HG03139 (cell line): ENCODE measurements around the gene FRMPD2.
"Not testable (repeated sequence)": the region's sequence is repeated elsewhere in the genome, so short reads cannot be mapped to it uniquely, and the experiment has no call there.

Source experiments
- ATAC-seq: cut with Tn5 transposase; IDR thresholded peaks from one replicate; pipeline ENCODE4 v1.9.1; 2021; ENCODE audit not compliant: unreplicated experiment

The FRMPD2 gene

DNA sequence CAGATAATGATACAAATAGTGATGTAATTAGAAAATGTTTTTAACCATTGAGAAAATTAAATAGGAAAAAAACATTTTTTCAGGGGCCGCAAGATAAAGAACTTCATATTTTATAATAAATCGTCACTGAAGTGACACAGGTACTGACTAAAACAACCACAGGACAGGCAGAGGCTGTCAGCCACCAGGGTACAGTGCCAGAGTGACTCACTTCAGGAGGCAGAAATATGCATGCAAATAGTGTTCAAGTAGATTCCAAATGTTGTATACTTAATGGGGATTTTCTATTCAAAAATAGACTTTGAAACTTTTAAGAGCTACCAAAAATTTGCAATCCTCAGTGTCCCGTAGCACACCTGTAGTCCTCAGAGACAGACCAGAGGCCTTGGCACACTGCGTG lies 68.6 kb downstream of the FRMPD2 start:
- no peak for ATAC-seq

DNA sequence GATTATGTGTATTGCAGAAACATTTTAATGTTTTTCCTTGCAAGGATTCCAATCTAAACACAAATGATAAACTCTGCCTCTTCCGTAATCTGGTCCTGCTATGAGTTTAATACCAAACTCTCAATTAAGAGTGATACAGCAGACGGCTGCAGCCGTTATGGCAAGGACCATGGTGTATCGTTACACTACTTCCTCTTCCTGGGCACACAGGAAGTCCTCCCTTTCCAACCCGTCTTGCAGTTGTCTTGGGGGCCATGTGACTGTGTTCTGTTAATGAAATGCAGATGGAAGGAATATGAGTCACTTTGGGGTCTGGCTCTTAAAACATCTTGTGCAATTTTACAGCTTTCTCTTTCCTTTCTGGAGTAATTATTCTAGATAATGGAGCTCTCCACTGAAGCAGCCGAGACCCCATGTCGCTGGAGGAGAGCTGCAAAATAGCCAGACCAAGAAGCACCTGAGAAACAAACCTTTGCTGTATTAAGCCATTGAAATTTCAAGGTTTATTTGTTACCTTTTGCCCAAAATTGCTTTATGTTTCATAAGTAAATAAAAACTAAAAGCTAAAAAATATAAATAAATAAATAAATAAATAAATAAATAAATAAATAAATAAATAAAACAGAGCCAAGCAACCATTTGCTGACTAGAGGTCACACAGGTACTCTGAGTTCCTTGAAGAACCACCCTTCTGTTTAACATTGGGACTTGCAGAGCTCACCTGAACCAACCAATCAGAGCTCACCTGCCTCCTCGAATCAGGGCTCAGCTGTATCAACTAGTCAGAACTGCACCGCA lies 74.7 kb downstream of the FRMPD2 start:
- ATAC-seq = no peak

DNA sequence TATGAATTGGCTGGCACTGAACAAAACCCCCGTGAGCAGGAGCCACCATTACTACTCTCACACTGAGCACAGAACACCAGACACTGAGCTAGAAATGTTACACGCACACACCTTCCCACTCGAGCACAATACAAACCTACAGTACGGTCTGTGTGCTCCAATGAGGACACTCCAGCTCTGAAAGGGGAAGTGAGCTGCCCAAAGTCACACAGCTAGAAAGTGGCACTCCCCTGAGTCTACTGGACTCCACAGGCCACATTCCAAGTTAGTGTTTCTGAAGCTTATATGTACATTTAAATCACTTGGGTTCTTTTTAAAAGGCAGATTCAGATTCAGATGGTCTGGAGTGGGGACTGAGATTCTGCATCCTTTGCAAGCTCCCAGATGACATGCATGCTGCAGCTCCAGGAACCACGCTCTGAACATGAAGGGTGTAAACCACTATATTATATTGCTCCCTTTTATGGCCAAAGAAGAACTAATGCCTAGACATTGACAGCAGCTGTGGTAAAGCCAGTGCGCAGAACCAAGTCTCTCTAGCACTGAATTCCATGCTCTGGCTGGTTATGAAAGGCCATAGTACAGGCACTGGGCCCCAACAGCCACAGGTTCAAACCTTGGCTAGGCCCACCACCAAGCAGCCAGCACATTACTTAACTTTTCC lies 77.1 kb downstream of the FRMPD2 start:
- ATAC-seq = no peak

DNA sequence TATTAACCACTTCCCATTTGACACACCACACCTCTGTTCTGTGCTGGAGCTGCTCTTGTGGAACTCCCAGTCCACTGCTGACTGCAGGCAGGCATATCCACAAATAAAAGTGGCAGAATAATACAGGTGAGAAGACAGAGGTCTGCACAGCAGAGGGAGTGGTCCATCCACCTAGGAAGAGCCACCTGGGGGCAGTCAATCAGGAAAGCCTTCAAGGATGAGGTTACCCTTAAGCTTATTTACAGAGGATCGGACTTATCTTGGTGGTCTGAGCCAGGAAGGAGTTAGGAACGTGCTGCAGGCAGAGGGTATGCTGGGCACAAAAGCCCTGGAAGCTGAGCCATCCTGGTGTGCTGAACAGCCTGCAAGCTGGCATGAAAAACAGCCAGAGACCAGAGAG lies 78.7 kb downstream of the FRMPD2 start:
- no peak for ATAC-seq

DNA sequence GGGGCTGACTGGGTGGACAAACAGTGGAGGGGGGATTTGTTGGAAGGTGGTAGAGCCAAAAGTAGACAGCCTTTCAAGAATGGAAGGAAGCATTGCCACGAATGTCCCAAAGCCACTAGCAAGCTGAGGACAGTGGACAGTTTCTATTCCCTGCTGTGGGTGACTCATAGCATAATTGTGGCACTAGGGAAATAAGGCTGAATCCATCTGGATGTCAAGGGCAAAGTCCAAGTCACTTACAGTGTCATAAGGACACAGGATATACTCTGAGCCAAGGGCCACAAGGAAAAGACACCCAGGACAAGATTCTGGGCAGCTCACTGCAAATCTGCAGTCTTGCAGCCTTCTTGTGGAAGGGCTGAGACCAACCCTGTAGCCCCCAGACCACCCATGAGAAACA lies 79.7 kb downstream of the FRMPD2 start:
- no peak for ATAC-seq

DNA sequence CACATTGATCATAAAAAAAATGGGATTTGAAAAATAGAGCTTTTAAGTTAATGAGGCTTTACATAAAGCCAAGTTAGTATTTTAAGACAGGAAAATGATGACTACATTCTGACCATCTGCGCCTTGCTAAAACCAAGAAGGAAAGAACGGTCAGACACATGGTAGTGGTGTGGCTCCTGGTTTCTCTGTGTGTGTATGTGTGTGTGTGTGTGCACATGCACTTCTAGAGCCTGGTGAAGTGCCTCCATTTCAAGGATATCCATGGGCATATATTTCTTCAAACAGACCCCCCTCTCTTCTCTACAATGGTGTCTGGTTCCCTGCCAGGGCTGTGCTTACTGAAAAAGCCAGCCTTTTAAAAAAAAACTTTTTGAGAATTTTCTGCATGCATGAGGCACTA lies 80.9 kb downstream of the FRMPD2 start:
- no peak for ATAC-seq

DNA sequence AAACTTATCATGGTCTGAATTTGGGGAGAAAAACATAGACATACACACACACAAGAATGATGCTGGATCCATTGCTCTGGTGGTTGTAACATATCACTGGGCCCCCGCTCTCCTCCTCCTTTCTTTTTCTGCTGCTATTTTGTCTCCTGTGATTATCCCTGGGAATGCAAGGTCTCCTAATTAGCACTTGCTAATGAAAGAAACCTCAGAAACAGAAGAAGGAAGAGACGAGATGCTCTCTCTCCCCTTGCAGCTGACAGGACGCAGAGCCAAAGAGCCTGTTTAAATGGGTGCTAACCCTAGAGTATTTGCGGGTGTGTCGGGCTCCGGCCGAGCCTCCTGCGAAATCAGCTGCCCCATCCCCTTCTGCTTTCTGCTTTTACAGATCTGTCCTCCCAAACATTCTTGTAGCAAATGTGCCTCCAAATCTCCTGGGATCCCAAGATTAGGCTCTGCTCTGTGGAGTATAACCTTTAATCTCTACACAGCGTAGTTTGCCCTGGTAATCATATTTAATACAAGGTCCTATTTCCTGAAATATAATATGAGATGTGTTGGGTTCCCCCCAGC lies 81.5 kb downstream of the FRMPD2 start:
- no peak for ATAC-seq

DNA sequence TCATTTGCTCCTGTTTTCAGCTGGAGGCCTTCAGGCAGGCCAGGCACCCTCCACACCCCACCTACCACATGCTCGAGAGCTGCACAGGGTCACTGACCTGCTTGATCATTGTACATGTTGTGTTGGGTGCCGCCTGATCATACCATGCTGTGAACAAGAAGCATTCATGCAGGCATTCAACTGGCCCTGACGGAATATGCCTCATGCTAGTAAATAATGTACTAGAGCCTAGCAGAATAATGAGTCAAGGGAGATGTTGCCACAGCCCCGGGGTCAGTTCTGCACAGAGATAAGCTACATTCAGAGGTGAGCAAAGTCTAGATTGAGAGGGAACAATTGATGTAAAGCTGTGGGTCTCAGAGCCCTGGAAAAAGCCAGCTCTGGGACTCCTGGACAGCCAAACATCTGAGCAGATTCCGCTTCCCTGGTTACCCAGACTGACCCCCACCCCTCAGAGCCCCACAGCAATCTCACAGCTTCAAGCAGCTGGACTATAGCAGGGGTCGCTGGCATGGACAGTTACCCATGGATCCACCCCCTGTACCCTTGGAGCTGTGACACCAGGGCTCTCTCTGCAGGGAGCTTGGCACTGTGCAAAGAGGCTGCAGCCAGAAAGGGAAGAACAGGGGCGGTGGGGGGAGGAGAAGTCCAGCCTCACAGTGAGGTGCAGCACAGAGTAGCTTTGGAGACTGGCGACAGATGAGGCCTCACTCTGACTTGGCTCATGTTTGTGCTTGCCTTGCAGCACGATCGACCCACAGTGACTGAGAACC lies 86.6 kb downstream of the FRMPD2 start:
- ATAC-seq = no peak

DNA sequence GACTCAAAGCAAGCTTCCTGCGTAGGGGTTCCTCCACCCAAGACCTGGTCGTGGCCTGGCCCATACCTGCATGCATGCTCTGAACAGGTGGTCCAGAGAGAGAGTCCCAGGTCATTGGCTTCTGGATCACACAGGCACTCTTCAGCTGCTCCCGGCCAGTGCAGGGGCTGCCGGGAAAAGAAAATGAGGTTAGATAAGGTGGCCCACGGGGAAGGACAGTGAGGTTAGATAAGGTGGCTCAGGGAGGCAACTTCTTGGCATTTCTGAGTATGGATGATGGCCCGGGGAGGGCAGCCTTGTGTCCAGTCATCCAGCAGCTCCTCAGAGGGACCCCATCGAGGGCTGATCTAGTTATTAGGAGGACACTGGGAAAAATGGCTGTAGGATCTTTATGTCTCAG lies 87.4 kb downstream of the FRMPD2 start:
- ATAC-seq = no peak

DNA sequence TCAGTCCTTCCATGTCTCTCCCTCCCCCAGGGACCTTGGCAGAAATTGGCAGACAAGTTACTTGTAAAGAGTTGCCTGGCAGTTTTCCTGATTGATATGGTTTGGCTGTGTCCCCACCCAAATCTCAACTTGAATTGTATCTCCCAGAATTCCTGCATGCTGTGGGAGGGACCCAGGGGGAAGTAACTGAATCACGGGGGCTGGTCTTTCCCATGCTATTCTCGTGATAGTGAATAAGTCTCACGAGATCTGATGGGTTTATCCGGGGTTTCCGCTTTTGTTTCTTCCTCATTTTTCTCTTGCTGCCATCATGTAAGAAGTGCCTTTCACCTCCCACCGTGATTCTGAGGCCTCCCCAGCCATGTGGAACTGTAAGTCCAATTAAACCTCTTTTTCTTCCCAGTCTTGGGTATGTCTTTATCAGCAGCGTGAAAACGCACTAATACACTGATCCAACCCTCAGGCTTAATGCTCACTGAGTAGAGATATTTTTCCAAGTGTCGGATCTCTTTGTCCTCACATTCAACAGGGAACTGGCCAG lies 88.2 kb downstream of the FRMPD2 start:
- not testable (repeated sequence) for ATAC-seq

DNA sequence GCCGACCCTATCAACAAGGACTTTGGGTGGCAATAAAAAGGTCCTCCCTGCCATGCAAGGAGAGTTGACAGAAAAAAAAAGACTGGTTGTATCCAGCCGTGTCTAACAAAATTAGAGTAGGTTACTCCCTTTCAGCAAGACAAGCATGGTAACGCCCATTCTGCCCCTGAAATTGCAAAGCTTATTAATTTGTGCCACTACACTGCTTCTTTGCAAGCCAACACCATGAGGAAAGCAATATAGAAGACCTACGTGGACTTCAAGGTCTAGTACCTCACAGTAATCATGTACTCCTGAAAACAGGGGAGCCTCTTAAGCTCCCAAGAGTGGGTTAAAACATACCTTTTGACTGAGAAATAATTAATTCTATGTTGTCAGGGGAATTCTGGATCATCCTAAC lies 90.3 kb downstream of the FRMPD2 start:
- no peak for ATAC-seq

DNA sequence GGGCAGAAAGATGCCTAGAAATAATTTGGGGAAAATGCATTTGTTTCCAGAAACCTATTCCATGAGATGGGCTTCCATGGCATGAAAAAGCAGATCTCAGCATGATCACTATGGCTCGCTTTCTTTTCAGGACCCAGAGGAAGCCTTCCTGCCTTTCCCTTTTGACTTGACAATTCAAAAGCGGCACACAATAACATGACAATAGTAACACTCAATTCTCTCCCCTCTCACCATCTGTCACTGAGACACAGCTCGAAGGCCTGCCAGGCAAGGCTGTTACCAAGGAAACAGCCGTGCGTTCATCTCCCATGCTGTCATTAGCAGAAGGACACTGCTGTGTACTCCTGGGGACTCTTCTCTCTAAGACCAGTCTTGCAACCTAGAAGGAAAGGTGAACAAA lies 101.8 kb downstream of the FRMPD2 start:
- not testable (repeated sequence) for ATAC-seq

DNA sequence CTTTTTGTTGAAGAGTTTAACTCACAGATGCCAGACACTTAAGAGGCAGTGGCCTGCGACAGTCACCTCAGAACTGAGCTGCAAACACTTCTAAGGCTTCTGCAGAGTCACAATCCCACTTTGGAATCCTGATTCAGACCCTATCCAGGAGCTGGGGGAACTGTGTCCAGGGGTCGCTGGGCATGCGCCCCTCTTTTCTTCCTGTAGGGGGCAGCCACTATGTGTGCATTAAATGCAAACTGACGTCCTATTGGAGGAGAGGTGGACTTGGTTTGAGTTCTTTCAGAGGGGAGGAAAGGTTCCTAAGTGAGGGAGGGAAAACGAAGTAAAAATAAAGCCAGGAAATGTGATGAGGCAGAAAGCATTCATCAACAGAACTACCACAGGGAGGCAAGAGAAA lies 113.8 kb downstream of the FRMPD2 start:
- not testable (repeated sequence) for ATAC-seq

DNA sequence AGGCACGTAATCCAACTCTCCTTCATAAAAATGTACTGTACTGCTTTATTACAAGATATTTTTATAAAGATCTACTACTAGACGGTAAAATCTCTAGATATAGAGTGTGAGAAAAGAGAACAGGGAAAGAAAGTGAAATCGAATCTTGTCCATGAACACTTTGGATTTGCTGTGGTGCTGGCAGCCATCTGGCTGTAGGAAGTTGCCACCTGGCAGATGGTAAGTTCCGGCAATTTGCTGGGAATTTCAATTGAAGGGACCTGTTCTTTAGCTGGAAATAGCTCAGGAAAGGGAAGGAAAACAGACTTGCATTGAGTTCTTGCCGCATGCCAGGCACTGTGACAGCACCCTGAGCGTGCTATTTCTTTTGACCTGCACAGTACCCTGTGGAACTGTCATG lies 114.3 kb downstream of the FRMPD2 start:
- not testable (repeated sequence) for ATAC-seq

DNA sequence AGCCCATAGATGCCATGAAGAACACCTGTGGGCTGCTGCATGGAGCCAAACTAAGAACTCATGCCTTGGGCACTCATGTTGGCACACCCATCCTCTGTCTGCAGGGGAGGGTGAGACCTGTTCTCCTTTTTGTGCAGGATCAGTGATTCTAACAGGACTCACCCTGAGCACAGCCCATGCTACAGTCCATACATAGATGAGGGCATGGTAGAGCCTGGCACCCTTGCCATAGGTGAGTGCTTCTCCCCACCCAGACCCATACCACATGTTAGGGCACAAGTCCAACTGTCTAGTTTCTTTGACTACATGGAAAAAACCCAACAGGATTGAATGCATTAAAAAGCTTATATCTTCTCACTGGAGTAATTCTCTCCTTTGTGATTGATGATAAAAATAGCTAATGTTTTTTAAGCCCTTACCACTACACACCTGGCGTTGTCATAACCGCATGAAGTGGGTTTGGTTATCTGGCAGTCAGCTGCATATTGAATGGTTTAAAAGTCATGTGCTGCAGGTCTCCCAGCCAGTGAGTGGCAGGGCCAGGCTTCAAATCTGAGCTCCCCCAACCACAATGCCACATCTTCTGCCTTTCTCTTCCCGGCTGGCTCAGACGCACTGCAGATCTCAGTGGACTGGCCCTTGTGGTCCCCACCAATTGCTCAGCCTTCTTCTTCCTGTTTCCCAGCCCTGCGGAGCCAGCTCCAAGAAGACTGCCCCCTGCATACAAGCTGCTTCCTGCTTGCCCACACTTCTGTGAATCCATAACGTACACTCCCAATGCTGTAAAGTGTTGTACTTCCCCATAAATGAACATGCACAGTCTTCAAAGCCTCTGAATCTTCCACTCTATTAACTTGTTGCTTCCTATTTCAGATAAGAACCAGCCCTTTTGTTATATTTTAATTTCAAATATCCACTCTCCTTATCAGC lies 120.0 kb downstream of the FRMPD2 start:
- not testable (repeated sequence) for ATAC-seq

DNA sequence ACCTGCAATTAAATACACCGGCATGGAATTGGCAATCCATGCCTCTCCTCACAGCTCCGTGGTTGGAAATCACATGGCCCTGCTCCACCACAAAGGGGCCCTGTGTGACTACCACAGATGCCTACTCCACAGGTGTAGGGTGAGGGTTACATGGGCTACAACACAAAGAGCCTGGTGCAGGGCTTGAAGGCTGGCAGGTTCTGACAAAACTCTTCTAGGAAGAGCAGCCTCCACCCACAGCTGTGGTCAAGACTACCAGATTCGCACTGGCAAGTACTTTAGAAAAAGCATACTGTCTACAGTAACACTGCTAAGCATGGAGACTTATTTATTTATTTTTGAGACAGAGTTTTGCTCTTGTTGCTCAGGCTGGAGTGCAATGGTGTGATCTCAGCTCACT lies 126.9 kb downstream of the FRMPD2 start:
- not testable (repeated sequence) for ATAC-seq

DNA sequence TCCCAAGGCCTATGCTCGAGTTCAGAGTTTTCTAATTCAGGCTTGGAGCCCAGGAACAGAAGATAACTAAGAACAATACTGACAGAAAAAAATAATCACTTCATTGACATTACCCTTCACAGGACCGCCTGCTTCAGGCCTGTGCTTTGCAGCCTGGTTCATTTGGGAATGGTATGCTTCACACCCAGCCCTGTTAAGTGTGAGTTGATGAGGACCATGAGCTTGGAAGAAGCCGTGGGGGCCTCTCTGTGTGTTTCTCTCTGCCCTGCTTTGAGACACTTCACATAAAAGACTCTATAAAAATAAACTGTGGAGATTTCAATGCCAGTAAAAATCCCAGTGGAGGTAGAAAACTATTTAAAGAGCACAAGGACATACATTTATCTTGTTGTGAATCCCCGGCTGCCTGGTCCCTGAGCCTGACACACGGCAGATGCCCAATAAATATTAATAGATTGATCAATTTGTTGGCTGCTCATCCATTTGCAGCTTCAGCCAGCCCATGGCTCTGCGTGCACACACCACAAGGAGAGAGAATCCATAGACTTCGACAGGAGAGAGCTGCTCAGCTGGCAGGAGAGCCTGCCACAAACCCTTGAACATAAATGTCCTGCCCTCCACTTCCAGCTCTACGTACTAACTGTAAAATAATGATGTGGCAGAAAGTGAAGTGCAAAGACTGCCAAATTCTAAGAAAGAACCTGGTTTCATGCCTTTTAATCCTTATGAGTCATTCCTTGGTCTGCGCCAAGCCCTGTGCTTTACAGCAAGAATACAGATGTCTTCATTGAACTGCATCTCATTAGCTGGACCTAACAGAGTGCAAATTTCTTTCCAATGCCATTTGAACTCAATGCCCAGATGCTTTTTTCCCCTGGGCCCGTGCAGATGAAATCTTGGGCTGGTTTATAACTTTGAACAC lies 130.5 kb downstream of the FRMPD2 start:
- not testable (repeated sequence) for ATAC-seq

DNA sequence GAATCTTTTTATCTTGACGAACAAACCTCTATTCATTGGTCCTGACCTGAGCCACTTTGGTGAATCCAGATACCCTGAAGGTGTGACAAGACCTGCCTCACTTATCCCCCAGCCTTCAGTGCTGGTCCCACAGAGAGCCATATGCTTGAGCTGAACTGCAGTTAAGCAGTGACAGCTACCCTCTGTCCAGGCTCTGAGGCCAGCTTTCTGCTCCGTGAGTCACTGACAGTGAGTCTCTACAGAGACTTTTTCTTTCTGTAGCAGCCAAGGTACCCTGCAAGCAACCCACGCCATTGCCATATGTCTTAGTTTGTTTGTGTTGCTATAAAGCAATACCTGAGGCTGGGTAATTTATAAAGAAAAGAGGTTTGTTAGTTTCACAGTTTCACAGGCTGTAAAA lies 133.5 kb downstream of the FRMPD2 start:
- not testable (repeated sequence) for ATAC-seq
